A549 (cell line): Measurements from ENCODE around the gene PTPRE.

Experiments
- FOSL2 ChIP-seq, 2 experiments: fragments of 450-650 bp in 1 of 2; fragments of >200 bp in 1 of 2; sonication (Bioruptor Twin) in 1 of 2; formaldehyde crosslinking; IDR thresholded peaks; 2 replicates each; pipeline versions ENCODE4 v1.5.0 to v1.6.1; 2016 to 2020; ENCODE audit warnings: mild to moderate bottlenecking in 1 of 2, moderate library complexity in 1 of 2
- HEYL ChIP-seq: fragments of 250-450 bp; sonication (Bioruptor Pico); IDR thresholded peaks from 2 replicates; pipeline ENCODE4 v1.8.0; 2021; ENCODE audit warnings: mild to moderate bottlenecking, moderate library complexity
- NFE2L2 ChIP-seq: fragments of 150-350 bp; conservative IDR thresholded peaks from 2 replicates; pipeline ENCODE4 v1.6.1; 2014; ENCODE audit warnings: low read length
- NPAS2 ChIP-seq: fragments of 250-450 bp; sonication (Bioruptor Pico); IDR thresholded peaks from 2 replicates; pipeline ENCODE4 v1.8.0; 2022; ENCODE audit warnings: mild to moderate bottlenecking, moderate library complexity, borderline replicate concordance
- POLR2A ChIP-seq: IDR thresholded peaks from 2 replicates; pipeline ENCODE4 v1.6.1; 2012; ENCODE audit warnings: mild to moderate bottlenecking, low read length
- RCOR1 ChIP-seq: fragments of 150-350 bp; IDR thresholded peaks from 2 replicates; pipeline ENCODE4 v1.6.1; 2014; ENCODE audit warnings: antibody characterized with exemption, low read length, low read depth
- RNF2 ChIP-seq: fragments of 200-600 bp; sonication (generic); IDR thresholded peaks from 2 replicates; pipeline ENCODE4 v1.6.1; 2016; ENCODE audit warnings: low read depth, mild to moderate bottlenecking, antibody characterized with exemption, moderate library complexity, borderline replicate concordance
- SMC3 ChIP-seq: fragments of >200 bp; sonication (Bioruptor Twin); formaldehyde crosslinking; IDR thresholded peaks from 3 replicates; pipeline ENCODE4 v1.6.1; 2018; ENCODE audit warnings: inconsistent platforms
- SREBF2 ChIP-seq: fragments of 450-650 bp; IDR thresholded peaks from 2 replicates; pipeline ENCODE4 v1.6.1; 2014; ENCODE audit warnings: mild to moderate bottlenecking, moderate library complexity
- TF ChIP-seq, protein P1 (sequence below): fragments of >200 bp; sonication (Bioruptor Twin); formaldehyde crosslinking; IDR thresholded peaks from 3 replicates; pipeline ENCODE4 v1.5.1; 2016
- TF ChIP-seq, protein P2 (sequence below): IDR thresholded peaks from 2 replicates; pipeline ENCODE4 v1.6.1; 2012
- TF ChIP-seq, protein P3 (sequence below): fragments of 150-350 bp; IDR thresholded peaks from 2 replicates; pipeline ENCODE4 v1.6.1; 2014; ENCODE audit warnings: low read depth, mild to moderate bottlenecking, low read length

DNA sequence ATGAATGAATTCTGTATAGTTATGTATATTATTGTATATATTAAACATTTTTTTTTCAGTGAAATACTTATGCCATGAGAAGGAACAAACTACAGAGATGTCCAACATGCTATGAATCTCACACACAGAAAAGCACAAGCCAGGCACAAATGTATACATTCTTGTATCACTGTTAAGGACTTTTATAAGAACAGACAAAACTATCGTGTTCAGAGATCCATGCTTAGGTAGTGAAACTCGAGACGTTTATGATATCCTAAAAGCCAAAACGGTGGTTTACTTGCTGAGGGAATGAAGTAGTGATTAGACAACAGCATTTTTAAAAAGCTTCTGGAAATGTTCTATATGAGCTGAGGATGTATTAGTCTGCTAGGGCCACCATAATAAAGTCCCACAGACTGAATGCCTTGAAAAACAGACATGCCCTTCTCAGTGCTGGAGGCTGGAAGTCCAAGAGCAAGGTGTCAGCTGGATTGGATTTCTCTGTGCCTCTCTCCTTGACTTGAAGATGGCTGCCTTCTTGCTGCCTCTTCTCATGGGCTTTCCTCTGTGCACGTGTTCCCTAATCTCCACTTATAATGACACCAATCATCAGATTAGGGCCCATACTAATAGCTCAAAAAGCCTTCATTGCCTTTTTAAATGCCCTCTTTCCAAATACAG is 215.0 kb downstream of the PTPRE start:
- TF ChIP-seq, protein P1, sequence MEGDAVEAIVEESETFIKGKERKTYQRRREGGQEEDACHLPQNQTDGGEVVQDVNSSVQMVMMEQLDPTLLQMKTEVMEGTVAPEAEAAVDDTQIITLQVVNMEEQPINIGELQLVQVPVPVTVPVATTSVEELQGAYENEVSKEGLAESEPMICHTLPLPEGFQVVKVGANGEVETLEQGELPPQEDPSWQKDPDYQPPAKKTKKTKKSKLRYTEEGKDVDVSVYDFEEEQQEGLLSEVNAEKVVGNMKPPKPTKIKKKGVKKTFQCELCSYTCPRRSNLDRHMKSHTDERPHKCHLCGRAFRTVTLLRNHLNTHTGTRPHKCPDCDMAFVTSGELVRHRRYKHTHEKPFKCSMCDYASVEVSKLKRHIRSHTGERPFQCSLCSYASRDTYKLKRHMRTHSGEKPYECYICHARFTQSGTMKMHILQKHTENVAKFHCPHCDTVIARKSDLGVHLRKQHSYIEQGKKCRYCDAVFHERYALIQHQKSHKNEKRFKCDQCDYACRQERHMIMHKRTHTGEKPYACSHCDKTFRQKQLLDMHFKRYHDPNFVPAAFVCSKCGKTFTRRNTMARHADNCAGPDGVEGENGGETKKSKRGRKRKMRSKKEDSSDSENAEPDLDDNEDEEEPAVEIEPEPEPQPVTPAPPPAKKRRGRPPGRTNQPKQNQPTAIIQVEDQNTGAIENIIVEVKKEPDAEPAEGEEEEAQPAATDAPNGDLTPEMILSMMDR: no peak
- TF ChIP-seq NFE2L2 (no peak), POLR2A (no peak), HEYL (CRISPR knock-in tag) (no peak), NPAS2 (CRISPR knock-in tag) (no peak), RCOR1 (no peak), FOSL2 (IDR thresholded peaks at IDR 0.05) (no peak), FOSL2 (CRISPR knock-in tag; IDR thresholded peaks at IDR 0.05) (no peak), SREBF2 (no peak), SMC3 (no peak), RNF2 (no peak)
- TF ChIP-seq, protein P2, sequence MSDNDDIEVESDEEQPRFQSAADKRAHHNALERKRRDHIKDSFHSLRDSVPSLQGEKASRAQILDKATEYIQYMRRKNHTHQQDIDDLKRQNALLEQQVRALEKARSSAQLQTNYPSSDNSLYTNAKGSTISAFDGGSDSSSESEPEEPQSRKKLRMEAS: no peak
- TF ChIP-seq, protein P3, sequence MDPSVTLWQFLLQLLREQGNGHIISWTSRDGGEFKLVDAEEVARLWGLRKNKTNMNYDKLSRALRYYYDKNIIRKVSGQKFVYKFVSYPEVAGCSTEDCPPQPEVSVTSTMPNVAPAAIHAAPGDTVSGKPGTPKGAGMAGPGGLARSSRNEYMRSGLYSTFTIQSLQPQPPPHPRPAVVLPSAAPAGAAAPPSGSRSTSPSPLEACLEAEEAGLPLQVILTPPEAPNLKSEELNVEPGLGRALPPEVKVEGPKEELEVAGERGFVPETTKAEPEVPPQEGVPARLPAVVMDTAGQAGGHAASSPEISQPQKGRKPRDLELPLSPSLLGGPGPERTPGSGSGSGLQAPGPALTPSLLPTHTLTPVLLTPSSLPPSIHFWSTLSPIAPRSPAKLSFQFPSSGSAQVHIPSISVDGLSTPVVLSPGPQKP: no peak
